ENCODE measurements around the gene SCD5.

The SCD5 gene

DNA sequence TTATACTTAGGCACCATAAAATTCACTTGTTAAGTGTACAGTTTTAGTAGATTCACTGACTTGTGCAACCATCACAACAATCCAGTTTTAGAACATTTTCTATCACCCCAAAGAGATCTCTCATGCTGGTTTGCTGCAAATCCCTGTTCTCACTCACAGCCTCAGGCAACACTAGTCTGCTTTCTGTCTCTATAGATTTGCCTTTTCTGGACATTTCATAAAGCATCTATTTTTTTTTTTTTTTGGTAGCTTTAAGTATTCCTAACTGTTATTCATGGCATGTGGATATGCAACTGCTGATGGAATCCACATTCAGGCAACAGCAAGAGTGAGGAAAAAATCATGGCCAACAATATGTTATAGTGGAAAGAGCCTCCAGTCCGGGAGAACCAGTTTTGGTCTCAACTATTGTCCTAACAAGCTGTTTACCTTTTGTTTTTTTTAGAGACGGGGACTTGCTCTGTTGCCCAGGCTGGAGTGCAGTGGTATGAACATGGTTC, 209.8 kb downstream of the SCD5 start:
- Histone ChIP-seq H3K9ac (ENCODE audit: low read depth, low read length) (no peak overlapping the region), H3K4me3 (ENCODE audit: low read depth, low read length) (no peak overlapping the region), H3K36me3 (ENCODE audit: control insufficient read depth, insufficient read depth, low read length) (no peaks in the 10 kb centered on the region), H3K4me1 (ENCODE audit: control insufficient read depth, insufficient read depth, low read length) (peaks cover 34% of the 10 kb centered on the region), H3K27me3 (ENCODE audit: control insufficient read depth, insufficient read depth, low read length) (no peaks in the 10 kb centered on the region), H3K9me3 (ENCODE audit: control insufficient read depth, insufficient read depth, low read length) (no peaks in the 10 kb centered on the region)

GRCh38 chr4:82587826-82588540, 210.6 kb downstream of the SCD5 start:
- no peak overlapping the region for H3K9ac ChIP-seq (ENCODE audit: low read depth, low read length)
- H3K9me3 ChIP-seq (ENCODE audit: control insufficient read depth, insufficient read depth, low read length): no peaks in the 10 kb centered on the region
- H3K27me3 ChIP-seq (ENCODE audit: control insufficient read depth, insufficient read depth, low read length): no peaks in the 10 kb centered on the region
- peaks cover 35% of the 10 kb centered on the region for H3K4me1 ChIP-seq (ENCODE audit: control insufficient read depth, insufficient read depth, low read length)
- no peaks in the 10 kb centered on the region for H3K36me3 ChIP-seq (ENCODE audit: control insufficient read depth, insufficient read depth, low read length)
- H3K4me3 ChIP-seq (ENCODE audit: low read depth, low read length): no peak overlapping the region

DNA sequence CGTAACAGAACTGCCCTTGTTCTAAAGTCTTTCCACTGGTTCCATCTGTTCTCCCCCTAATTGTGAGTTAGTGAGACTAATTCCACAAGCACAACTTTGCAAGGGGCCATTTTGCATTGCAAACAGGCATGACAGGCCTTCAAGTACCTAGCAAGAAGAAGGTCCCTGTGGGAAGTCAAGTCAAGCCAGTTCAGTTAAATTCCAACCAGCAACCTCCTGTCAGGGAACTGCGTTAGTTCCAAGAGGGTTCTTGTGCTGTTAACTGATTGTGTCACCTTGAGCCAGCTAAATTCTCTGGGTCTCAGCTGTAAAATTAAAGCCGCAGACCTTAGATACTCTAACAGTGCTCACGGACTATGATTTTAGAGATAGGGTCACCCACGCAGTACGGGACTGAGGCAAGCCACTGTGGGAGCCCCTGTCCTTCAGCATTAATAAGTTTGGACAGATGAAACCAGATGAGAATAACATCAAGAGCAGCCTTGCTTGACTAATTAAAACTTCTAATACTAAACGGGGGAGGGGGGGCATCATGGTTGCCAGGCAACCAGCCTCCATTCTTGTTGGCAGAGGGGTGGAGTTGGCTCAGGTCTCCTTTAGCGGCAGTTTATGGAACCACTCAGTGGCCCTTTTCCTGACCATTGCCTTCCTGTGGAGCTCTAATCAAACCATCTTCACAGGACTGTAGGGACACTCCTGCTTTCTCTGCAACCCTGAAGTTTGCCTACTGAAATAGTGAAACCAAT, 212.7 kb downstream of the SCD5 start:
- Histone ChIP-seq H3K4me1 (ENCODE audit: control insufficient read depth, insufficient read depth, low read length) (peaks cover 28% of the 10 kb centered on the region), H3K27me3 (ENCODE audit: control insufficient read depth, insufficient read depth, low read length) (no peaks in the 10 kb centered on the region), H3K9ac (ENCODE audit: low read depth, low read length) (no peak overlapping the region), H3K9me3 (ENCODE audit: control insufficient read depth, insufficient read depth, low read length) (no peaks in the 10 kb centered on the region), H3K36me3 (ENCODE audit: control insufficient read depth, insufficient read depth, low read length) (no peaks in the 10 kb centered on the region), H3K4me3 (ENCODE audit: low read depth, low read length) (no peak overlapping the region)

DNA sequence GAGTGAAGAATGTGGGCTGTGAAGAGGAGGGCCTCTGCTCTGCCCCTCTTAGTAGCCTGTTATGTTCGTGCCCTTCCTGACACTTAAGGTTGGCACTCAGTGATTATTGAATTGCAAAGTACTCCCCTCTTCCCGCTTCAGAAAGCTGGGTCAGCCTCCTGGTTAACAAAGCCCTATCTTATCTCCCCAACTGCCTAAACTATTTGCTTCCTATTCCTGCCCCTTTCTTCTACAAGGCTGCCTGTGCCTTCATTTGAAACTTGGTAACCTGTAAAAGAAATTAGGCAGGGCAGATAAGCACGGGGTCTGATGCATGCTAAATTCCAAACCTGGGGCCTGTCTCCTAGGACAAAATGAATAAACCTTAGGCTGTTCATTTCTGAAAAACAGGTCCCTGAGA, 213.7 kb downstream of the SCD5 start:
- peaks cover 24% of the 10 kb centered on the region for H3K4me1 ChIP-seq (ENCODE audit: control insufficient read depth, insufficient read depth, low read length)
- H3K36me3 ChIP-seq (ENCODE audit: control insufficient read depth, insufficient read depth, low read length): no peaks in the 10 kb centered on the region
- H3K9me3 ChIP-seq (ENCODE audit: control insufficient read depth, insufficient read depth, low read length): no peaks in the 10 kb centered on the region
- no peaks in the 10 kb centered on the region for H3K27me3 ChIP-seq (ENCODE audit: control insufficient read depth, insufficient read depth, low read length)
- H3K9ac ChIP-seq (ENCODE audit: low read depth, low read length): no peak overlapping the region
- H3K4me3 ChIP-seq (ENCODE audit: low read depth, low read length): no peak overlapping the region

DNA sequence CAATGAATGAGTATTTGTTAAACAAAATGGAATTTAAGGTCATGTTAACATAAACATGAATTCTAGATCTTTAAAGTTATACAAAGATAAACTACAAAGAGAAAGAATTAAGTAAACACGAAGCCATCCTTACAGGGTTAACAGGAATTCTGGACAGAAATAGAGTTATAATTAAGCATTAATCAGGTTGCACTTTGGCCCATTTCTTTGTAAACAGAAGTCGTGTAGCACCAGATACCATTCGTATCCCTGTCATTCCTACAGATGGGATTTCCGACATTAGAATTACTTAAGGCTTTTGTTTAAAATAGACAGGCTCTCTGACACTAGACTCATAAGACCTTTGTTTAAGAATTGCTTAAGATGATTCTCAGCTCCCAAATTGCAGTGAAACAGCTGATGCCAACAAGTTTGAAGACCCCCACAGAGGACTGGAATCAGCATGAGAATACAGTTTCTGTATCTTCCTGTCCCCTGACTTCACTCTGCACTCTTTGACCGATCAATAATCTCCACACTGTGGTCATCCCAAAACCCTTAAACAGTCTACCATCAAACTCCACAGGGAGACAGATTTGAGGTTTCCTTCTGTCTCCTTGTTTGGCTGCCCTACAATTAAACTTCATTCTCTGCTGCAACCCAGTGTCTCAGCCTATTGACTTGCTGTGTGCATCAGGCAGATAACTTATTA, 214.6 kb downstream of the SCD5 start:
- H3K4me3 ChIP-seq (ENCODE audit: low read depth, low read length): no peak overlapping the region
- no peaks in the 10 kb centered on the region for H3K9me3 ChIP-seq (ENCODE audit: control insufficient read depth, insufficient read depth, low read length)
- no peaks in the 10 kb centered on the region for H3K27me3 ChIP-seq (ENCODE audit: control insufficient read depth, insufficient read depth, low read length)
- H3K4me1 ChIP-seq (ENCODE audit: control insufficient read depth, insufficient read depth, low read length): peaks cover 24% of the 10 kb centered on the region
- H3K36me3 ChIP-seq (ENCODE audit: control insufficient read depth, insufficient read depth, low read length): no peaks in the 10 kb centered on the region
- H3K9ac ChIP-seq (ENCODE audit: low read depth, low read length): no peak overlapping the region

- Histone ChIP-seq H3K27me3 (ENCODE audit: control insufficient read depth, insufficient read depth, low read length) (no peaks in the 10 kb centered on the region), H3K9me3 (ENCODE audit: control insufficient read depth, insufficient read depth, low read length) (no peaks in the 10 kb centered on the region), H3K36me3 (ENCODE audit: control insufficient read depth, insufficient read depth, low read length) (no peaks in the 10 kb centered on the region), H3K4me1 (ENCODE audit: control insufficient read depth, insufficient read depth, low read length) (peaks cover 7% of the 10 kb centered on the region), H3K4me3 (ENCODE audit: low read depth, low read length) (no peak overlapping the region), H3K9ac (ENCODE audit: low read depth, low read length) (no peak overlapping the region)
These were observed 218.7 kb downstream of the SCD5 start for GRCh38 chr4:82579932-82580331.
